Osteocyte (in vitro differentiated cells): ENCODE results near the gene PPARA. TPM values are rescaled to one million over a fixed set of nuclear protein-coding genes. Genes with fewer than 3 reads are reported as not detected.

ENCODE experiments used
- DNase-seq: peaks from one replicate; pipeline ENCODE4 v3.0.0; 2021; ENCODE audit warnings: mixed read lengths; ENCODE audit not compliant: unreplicated experiment; ENCODE audit errors: extremely low spot score
- H3K27ac Mint-ChIP-seq: one replicate; pipeline ENCODE4 v1.8.0; 2021; ENCODE audit warnings: mild to moderate bottlenecking, mixed read lengths; ENCODE audit not compliant: unreplicated experiment
- H3K27me3 Mint-ChIP-seq: one replicate; pipeline ENCODE4 v1.8.0; 2021; ENCODE audit warnings: mixed read lengths; ENCODE audit not compliant: unreplicated experiment
- H3K36me3 Mint-ChIP-seq: one replicate; pipeline ENCODE4 v1.8.0; 2021; ENCODE audit warnings: mixed read lengths; ENCODE audit not compliant: unreplicated experiment
- H3K4me1 Mint-ChIP-seq: one replicate; pipeline ENCODE4 v1.8.0; 2021; ENCODE audit warnings: mixed read lengths; ENCODE audit not compliant: unreplicated experiment
- H3K4me3 Mint-ChIP-seq: one replicate; pipeline ENCODE4 v1.8.0; 2021; ENCODE audit warnings: mild to moderate bottlenecking, moderate library complexity, mixed read lengths; ENCODE audit not compliant: unreplicated experiment
- H3K9me3 Mint-ChIP-seq: one replicate; pipeline ENCODE4 v1.8.0; 2021; ENCODE audit warnings: mixed read lengths; ENCODE audit not compliant: unreplicated experiment
- CTCF ChIP-seq: fragments of 200-600 bp; sonication (generic); IDR thresholded peaks from 2 replicates; pipeline ENCODE4 v1.5.0; 2021; ENCODE audit warnings: antibody characterized with exemption, mild to moderate bottlenecking, moderate library complexity
- total RNA-seq: library from RNA; stranded (reverse); gene quantifications from 2 replicates; pipeline ENCODE4 v1.2.1, GENCODE V29; 2021

Gene PPARA
- total RNA-seq, 1 donor from 2014 or later, result 21.9 TPM

- no peak for DNase-seq
- no peaks in the 10 kb centered on the region for H3K4me1 Mint-ChIP-seq
- H3K27ac Mint-ChIP-seq, result no peak overlapping the region
- H3K4me3 Mint-ChIP-seq, result no peak overlapping the region
- peaks cover 20% of the 10 kb centered on the region for H3K9me3 Mint-ChIP-seq
- H3K27me3 Mint-ChIP-seq, result no peaks in the 10 kb centered on the region
- TF ChIP-seq CTCF, result no peak
- peaks cover 65% of the 10 kb centered on the region for H3K36me3 Mint-ChIP-seq
These were observed 35.0 kb downstream of the PPARA start for GRCh38 chr22:46185283-46185682.

GRCh38 chr22:46187862-46188261, 37.5 kb downstream of the PPARA start:
- no peak for DNase-seq
- H3K4me3 Mint-ChIP-seq, result no peak overlapping the region
- no peak overlapping the region for H3K27ac Mint-ChIP-seq
- peaks cover 15% of the 10 kb centered on the region for H3K9me3 Mint-ChIP-seq
- no peak for TF ChIP-seq CTCF
- H3K4me1 Mint-ChIP-seq, result no peaks in the 10 kb centered on the region
- no peaks in the 10 kb centered on the region for H3K27me3 Mint-ChIP-seq
- peaks cover 57% of the 10 kb centered on the region for H3K36me3 Mint-ChIP-seq

- Mint-ChIP-seq H3K27me3 (no peaks in the 10 kb centered on the region), H3K9me3 (peaks cover 9% of the 10 kb centered on the region), H3K27ac (no peak overlapping the region), H3K36me3 (peaks cover 28% of the 10 kb centered on the region), H3K4me1 (no peaks in the 10 kb centered on the region), H3K4me3 (no peak overlapping the region)
- no peak for TF ChIP-seq CTCF
- no peak for DNase-seq
These were observed 42.1 kb downstream of the PPARA start for GRCh38 chr22:46192210-46192993.

DNA sequence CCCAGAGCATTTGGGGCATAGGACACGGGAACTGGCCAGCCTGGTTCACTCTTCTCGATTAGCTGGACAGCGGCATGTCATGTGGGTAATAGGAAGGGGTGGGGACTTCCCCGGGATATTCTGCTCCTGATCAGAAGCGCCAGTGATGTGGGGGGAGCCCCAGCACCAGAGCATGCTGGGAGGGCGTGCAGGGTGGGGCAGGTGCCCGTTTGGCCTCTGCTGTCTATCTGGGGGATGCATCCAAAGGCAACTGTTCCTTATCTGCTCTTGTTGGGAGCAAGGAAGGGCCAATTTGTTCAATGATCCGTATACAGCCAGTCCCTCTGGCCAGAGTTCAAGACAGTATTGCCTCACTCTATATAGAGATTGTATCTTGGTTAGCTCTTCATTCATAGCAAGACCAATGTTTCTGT, 43.6 kb downstream of the PPARA start:
- no peak for DNase-seq
- TF ChIP-seq CTCF, result no peak
- Mint-ChIP-seq H3K4me1 (no peaks in the 10 kb centered on the region), H3K36me3 (peaks cover 19% of the 10 kb centered on the region), H3K4me3 (no peak overlapping the region), H3K9me3 (peaks cover 5% of the 10 kb centered on the region), H3K27ac (no peak overlapping the region), H3K27me3 (no peaks in the 10 kb centered on the region)

DNA sequence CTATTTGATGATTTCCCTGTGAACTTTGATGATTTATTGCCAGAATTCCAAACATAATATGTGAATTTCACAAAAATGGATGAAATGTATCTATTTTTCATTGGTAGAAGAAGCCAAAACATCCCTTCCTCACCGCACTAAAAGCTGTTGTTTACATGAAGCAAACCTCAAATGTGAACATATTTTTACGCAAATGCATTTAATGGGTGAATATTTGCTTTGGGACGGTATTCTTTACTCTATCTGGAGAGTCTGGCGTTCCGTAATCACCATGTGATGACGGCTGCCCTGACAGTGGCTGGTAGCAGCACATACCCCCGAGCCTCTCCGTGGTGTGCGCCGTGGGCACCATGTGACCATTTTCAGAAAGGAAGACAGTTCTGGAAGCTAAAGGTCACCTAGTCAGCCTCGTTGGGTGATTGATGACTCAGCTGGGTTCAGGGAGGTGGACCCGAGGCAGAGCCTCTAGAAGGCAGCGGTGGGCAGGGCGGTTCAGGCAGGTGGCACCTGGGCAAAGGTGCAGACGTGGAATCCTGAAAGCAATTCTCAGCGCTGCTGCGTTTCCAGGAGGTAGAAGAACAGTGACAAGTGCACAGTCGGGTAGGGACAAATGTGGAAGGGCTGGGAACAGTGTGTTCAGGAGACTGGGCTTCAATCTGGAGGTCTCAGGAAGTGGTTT, 45.3 kb downstream of the PPARA start:
- Mint-ChIP-seq H3K36me3 (peaks cover 20% of the 10 kb centered on the region), H3K27ac (no peak overlapping the region), H3K9me3 (peaks cover 5% of the 10 kb centered on the region), H3K4me3 (no peak overlapping the region), H3K4me1 (no peaks in the 10 kb centered on the region), H3K27me3 (no peaks in the 10 kb centered on the region)
- TF ChIP-seq CTCF, result no peak
- no peak for DNase-seq
